ENCODE data around the gene RELN. TPM values are rescaled to one million over a fixed set of nuclear protein-coding genes. Genes with fewer than 3 reads are reported as not detected.

Gene RELN
- total RNA-seq, 1 experiment from 2014 or later, result 0.02 TPM

DNA sequence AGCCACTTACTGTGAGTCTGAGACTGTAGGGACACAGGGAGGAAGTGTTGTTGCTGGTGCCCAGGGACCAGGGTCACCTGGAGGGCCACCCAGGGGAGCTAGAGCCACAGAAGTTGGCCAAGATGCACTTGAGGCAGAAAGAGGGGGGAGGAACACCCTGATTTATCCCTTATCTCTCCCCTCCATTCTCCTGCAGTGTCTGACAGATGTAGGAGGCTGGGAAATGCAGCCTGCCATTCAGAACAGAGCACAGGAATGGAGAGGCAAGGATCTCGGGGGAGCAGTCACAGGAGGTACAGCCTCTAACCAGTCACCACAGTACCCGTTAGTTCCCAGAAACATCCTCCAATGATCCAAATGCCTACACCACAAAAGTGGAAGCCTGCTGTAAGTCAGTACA lies 425.0 kb downstream of the RELN start:
- no peak overlapping the region for H2AK5ac ChIP-seq (ENCODE audit: insufficient read length, low read length)
- no peak overlapping the region for H3K18ac ChIP-seq (ENCODE audit: insufficient read length, low read depth, low read length)
- H3K4ac ChIP-seq (ENCODE audit: low read depth, low read length), result no peak overlapping the region
- no peak overlapping the region for H4K8ac ChIP-seq (replicated peaks; ENCODE audit: insufficient read length, low read depth, low read length)
- no peak overlapping the region for H2BK120ac ChIP-seq (ENCODE audit: low read depth, low read length, poor library complexity, severe bottlenecking)
- H3K9me3 Mint-ChIP-seq, result no peaks in the 10 kb centered on the region
- H2AFZ ChIP-seq (ENCODE audit: low read length), result no peak overlapping the region
- no peaks in the 10 kb centered on the region for H3K23me2 ChIP-seq (ENCODE audit: insufficient read length, low read depth, low read length, poor library complexity, severe bottlenecking)
- H3K36me3 Mint-ChIP-seq (ENCODE audit: insufficient read depth in 1 of 3, low read depth in 3 of 3), result no peaks in the 10 kb centered on the region
- no peaks in the 10 kb centered on the region for H3K79me1 ChIP-seq (ENCODE audit: insufficient read depth, low read depth, low read length, poor library complexity, severe bottlenecking)
- H3K56ac ChIP-seq (ENCODE audit: insufficient read length, low read depth, low read length), result no peak overlapping the region
- no peak overlapping the region for H3K27ac ChIP-seq (ENCODE audit: insufficient read length, low read depth, low read length)
- no peak overlapping the region for H4K5ac ChIP-seq (ENCODE audit: insufficient read length, low read depth, low read length)
- no peak overlapping the region for H2BK12ac ChIP-seq (ENCODE audit: insufficient read length, low read depth, low read length)
- H3K27me3 Mint-ChIP-seq (ENCODE audit: low read depth), result peaks cover 2% of the 10 kb centered on the region
- WGBS (ENCODE audit: extremely low coverage, insufficient read length, low lambda C conversion rate), result no CpG with 5 or more reads among the region's 2 CpGs
- H4K91ac ChIP-seq (ENCODE audit: insufficient read length, low read depth, low read length), result no peak overlapping the region
- no peaks in the 10 kb centered on the region for H3K4me1 ChIP-seq (ENCODE audit: insufficient read depth, low read length)
- no peak overlapping the region for H3T11ph ChIP-seq (ENCODE audit: low read length)
- no peaks in the 10 kb centered on the region for H3K4me1 Mint-ChIP-seq
- no peaks in the 10 kb centered on the region for H4K20me1 ChIP-seq (ENCODE audit: control insufficient read depth, insufficient read depth, insufficient read length)
- H3K23ac ChIP-seq (ENCODE audit: insufficient read length, low read depth, low read length), result no peak overlapping the region
- no peak overlapping the region for H2BK5ac ChIP-seq (ENCODE audit: insufficient read length, low read length)
- no peak overlapping the region for H3K27ac Mint-ChIP-seq
- H3K14ac ChIP-seq (ENCODE audit: insufficient read depth, low read length), result no peak overlapping the region
- TF ChIP-seq, protein P1, sequence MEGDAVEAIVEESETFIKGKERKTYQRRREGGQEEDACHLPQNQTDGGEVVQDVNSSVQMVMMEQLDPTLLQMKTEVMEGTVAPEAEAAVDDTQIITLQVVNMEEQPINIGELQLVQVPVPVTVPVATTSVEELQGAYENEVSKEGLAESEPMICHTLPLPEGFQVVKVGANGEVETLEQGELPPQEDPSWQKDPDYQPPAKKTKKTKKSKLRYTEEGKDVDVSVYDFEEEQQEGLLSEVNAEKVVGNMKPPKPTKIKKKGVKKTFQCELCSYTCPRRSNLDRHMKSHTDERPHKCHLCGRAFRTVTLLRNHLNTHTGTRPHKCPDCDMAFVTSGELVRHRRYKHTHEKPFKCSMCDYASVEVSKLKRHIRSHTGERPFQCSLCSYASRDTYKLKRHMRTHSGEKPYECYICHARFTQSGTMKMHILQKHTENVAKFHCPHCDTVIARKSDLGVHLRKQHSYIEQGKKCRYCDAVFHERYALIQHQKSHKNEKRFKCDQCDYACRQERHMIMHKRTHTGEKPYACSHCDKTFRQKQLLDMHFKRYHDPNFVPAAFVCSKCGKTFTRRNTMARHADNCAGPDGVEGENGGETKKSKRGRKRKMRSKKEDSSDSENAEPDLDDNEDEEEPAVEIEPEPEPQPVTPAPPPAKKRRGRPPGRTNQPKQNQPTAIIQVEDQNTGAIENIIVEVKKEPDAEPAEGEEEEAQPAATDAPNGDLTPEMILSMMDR (conservative IDR thresholded peaks at IDR 0.05), result no peak
- H3K4me2 ChIP-seq (ENCODE audit: insufficient read depth, insufficient read length, low read length), result no peak overlapping the region
- no peaks in the 10 kb centered on the region for H3K9me3 ChIP-seq (ENCODE audit: control insufficient read depth, low read depth, low read length)
- no peaks in the 10 kb centered on the region for H3K27me3 ChIP-seq (ENCODE audit: insufficient read depth, low read length)
- no peaks in the 10 kb centered on the region for H3K79me2 ChIP-seq (ENCODE audit: insufficient read depth, low read length)
- no peak overlapping the region for H3K4me3 Mint-ChIP-seq
- H3K9ac ChIP-seq (ENCODE audit: extremely low read depth, insufficient read length, low read length), result no peak overlapping the region
- no peak overlapping the region for H2BK20ac ChIP-seq (ENCODE audit: low read depth, low read length, poor library complexity, severe bottlenecking)
- DNase-seq, result no peak
- H2BK15ac ChIP-seq (ENCODE audit: low read depth, low read length), result no peak overlapping the region

All from H9 (cell line).